Stomach (tissue), 9 donors: ENCODE results near the gene KCNH1. TPM values are rescaled to one million over a fixed set of nuclear protein-coding genes. Genes with fewer than 3 reads are reported as not detected.

Experiments used
- DNase-seq, 2 donors: peaks; one replicate each; pipeline versions ENCODE4 v3.0.0 to v3.0.0-alpha.2; 2013 to 2019
- H3K27ac ChIP-seq, 5 donors: fragments of 200-600 bp in 4 of 5; sonication (generic) in 4 of 5; one replicate each; pipeline ENCODE4 v1.5.1; 2013 to 2019; ENCODE audit warnings: mild to moderate bottlenecking in 1 of 5, moderate library complexity in 1 of 5
- H3K27me3 ChIP-seq, 3 donors: fragments of 200-600 bp; sonication (generic); one replicate each; pipeline ENCODE4 v1.5.1; 2017 to 2019; ENCODE audit warnings: mixed run types in 1 of 3
- H3K36me3 ChIP-seq, 4 donors: fragments of 200-600 bp; sonication (generic); 1 replicate in 3 of 4; 2 replicates in 1 of 4; pipeline ENCODE4 v1.5.1; 2016 to 2019
- H3K4me1 ChIP-seq, 4 donors: fragments of 200-600 bp; sonication (generic); one replicate each; pipeline ENCODE4 v1.5.1; 2016 to 2019
- H3K4me3 ChIP-seq, 4 donors: fragments of 200-600 bp; sonication (generic) in 3 of 4; one replicate each; pipeline ENCODE4 v1.5.1; 2016 to 2019; ENCODE audit warnings: mild to moderate bottlenecking in 1 of 4
- H3K9me3 ChIP-seq, 4 donors: fragments of 200-600 bp; sonication (generic); one replicate each; pipeline ENCODE4 v1.5.1; 2016 to 2019
- EP300 ChIP-seq: sonication (generic); formaldehyde crosslinking; IDR thresholded peaks from one replicate; pipeline ENCODE4 v1.6.1; 2017; ENCODE audit warnings: antibody characterized with exemption
- POLR2A ChIP-seq, 4 donors: fragments of 450-650 bp; IDR thresholded peaks; one replicate each; pipeline ENCODE4 v1.6.1; 2016; ENCODE audit warnings: antibody characterized with exemption in 4 of 4, control low read depth in 2 of 4, mild to moderate bottlenecking in 1 of 4, moderate library complexity in 1 of 4
- POLR2AphosphoS5 ChIP-seq, 3 donors: sonication (generic); formaldehyde crosslinking; IDR thresholded peaks; one replicate each; pipeline ENCODE4 v1.6.1; 2016; ENCODE audit warnings: antibody characterized with exemption in 3 of 3
- WGBS, 5 donors: extraction: QIAGEN DNeasy Blood & Tissue Kit in 3 of 5; methylation state at CpG; one replicate each; pipeline versions ENCODE4 v1.1.5 to v1.1.7; 2013 to 2018; 5-methylcytosine and 5-hydroxymethylcytosine counted together
- intact Hi-C: fragments of 100-400 bp; cut with DNase I; formaldehyde crosslinking; loops from one replicate; pipeline ENCODE4 v1.15.1; 2023; ENCODE audit warnings: low total_unique reads
- polyA plus RNA-seq, 3 donors: library from polyadenylated mRNA; stranded (reverse); fragments of 200-250 nt; gene quantifications; one replicate each; pipeline ENCODE4 v1.2.3, GENCODE V29; 2013
- total RNA-seq, 5 donors: library from RNA; depleted of rRNA; stranded (reverse); fragments of >200 nt; gene quantifications; one replicate each; pipeline versions ENCODE4 v1.1.0 to v1.2.3, GENCODE V29; 2014 to 2016
- TF ChIP-seq, protein P1 (sequence below), 7 experiments: fragments of 450-650 bp in 4 of 7; fragments of 200-600 bp in 3 of 7; sonication (generic) in 3 of 7; IDR thresholded peaks; one replicate each; pipeline ENCODE4 v1.5.1; 2016 to 2019; ENCODE audit warnings: antibody characterized with exemption in 7 of 7, control low read depth in 2 of 7, mild to moderate bottlenecking in 1 of 7
- donor health status: healthy with polysubstance abuse.
- donor health status: Bipolar disorder and iron deficiency.
- donor health status: healthy.

KCNH1 gene
- total and polyA plus RNA-seq, 8 donors, result 0.10 to 6.8 (median 3.2) TPM; not detected in 1

DNA sequence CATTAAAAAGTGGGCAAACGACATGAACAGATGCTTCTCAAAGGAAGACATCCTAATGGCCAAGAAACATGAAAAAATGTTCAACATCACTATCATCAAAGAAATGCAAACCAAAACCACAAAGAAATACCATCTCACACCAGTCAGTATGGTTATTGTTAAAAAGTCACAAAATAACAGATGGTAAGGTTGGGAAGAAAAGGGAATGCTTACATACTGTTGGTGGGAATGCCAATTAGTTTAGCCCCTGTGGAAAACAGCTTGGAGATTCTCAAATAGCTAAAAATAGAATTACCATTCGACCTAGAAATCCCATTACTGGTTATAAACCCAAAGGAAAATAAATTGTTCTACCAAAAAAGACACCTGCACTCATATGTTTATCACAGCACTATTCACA, 369.4 kb downstream of the KCNH1 start:
- H3K27ac ChIP-seq, result no peak overlapping the region
- 31 to 45% (median 40%) methylated on average over 2 of the region's 2 CpGs for WGBS, 5 donors
- no peak overlapping the region for H3K4me3 ChIP-seq
- H3K4me1 ChIP-seq, result no peaks in the 10 kb centered on the region
- peaks cover 0 to 16% (median 8%) of the 10 kb centered on the region in 4 donors for H3K9me3 ChIP-seq
- intact Hi-C loops, result no loop called here
- no peaks in the 10 kb centered on the region for H3K27me3 ChIP-seq
- DNase-seq, result no peak
- TF ChIP-seq, protein P1, sequence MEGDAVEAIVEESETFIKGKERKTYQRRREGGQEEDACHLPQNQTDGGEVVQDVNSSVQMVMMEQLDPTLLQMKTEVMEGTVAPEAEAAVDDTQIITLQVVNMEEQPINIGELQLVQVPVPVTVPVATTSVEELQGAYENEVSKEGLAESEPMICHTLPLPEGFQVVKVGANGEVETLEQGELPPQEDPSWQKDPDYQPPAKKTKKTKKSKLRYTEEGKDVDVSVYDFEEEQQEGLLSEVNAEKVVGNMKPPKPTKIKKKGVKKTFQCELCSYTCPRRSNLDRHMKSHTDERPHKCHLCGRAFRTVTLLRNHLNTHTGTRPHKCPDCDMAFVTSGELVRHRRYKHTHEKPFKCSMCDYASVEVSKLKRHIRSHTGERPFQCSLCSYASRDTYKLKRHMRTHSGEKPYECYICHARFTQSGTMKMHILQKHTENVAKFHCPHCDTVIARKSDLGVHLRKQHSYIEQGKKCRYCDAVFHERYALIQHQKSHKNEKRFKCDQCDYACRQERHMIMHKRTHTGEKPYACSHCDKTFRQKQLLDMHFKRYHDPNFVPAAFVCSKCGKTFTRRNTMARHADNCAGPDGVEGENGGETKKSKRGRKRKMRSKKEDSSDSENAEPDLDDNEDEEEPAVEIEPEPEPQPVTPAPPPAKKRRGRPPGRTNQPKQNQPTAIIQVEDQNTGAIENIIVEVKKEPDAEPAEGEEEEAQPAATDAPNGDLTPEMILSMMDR (IDR thresholded peaks at IDR 0.05), result no peak
- TF ChIP-seq POLR2AphosphoS5 (IDR thresholded peaks at IDR 0.05) (no peak), EP300 (no peak), POLR2A (IDR thresholded peaks at IDR 0.05) (no peak)
- H3K36me3 ChIP-seq, result no peaks in the 10 kb centered on the region

DNA sequence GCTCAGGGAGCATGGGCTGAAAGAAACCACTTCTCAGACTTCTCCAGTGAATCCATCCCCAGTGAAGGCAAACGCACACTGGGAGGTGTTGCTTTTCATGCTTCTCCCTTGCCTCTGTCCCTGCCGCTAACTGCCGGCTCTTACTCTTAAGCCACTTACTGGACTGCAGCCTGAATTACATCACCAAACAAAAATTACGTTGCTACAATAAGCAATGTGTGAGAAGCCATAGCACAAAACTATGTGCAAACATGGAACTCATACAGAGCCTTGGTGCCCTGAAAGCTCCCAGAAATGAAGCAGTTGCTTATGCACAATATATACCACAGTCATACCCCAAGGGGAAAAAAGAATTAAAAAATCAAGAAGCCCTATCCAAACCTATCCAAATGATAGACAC, 375.2 kb downstream of the KCNH1 start:
- intact Hi-C loops, result no loop called here
- H3K27ac ChIP-seq, result no peak overlapping the region
- no peak overlapping the region for H3K4me3 ChIP-seq
- WGBS, 5 donors, result 35 to 74% (median 64%) methylated on average over 4 of the region's 4 CpGs
- H3K9me3 ChIP-seq, result peaks cover 0 to 15% (median 8%) of the 10 kb centered on the region in 4 donors
- TF ChIP-seq, protein P1 (IDR thresholded peaks at IDR 0.05), result no peak
- TF ChIP-seq POLR2AphosphoS5 (IDR thresholded peaks at IDR 0.05) (no peak), POLR2A (IDR thresholded peaks at IDR 0.05) (no peak), EP300 (no peak)
- H3K4me1 ChIP-seq, result no peaks in the 10 kb centered on the region
- peak in 1 of 2 donors; percentile 22 for DNase-seq
- H3K36me3 ChIP-seq, result no peaks in the 10 kb centered on the region
- no peaks in the 10 kb centered on the region for H3K27me3 ChIP-seq

DNA sequence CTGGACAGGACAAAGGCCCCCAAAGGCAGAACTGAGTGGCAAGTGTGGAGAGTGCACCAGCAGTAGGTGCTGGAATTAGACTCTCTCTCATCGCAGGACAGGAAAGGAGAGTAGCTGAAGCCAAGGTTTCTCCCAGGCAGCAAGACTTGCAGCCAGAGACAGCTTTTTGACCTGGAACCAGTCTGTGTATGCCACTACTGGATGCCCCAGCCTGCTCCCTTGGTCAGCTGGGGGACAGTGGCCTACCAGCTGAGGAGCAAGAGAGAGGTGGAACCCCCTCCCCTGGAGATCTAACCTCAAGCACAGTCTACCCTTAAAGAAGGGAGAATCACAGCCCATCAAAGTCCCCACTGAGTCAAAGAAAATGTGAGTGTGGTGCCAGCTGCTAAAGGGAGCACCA, 375.7 kb downstream of the KCNH1 start:
- no peak for TF ChIP-seq POLR2AphosphoS5 (IDR thresholded peaks at IDR 0.05)
- no peak for TF ChIP-seq EP300
- TF ChIP-seq, protein P1 (IDR thresholded peaks at IDR 0.05), result no peak
- TF ChIP-seq POLR2A (IDR thresholded peaks at IDR 0.05), result no peak
- Histone ChIP-seq H3K27ac (no peak overlapping the region), H3K36me3 (no peaks in the 10 kb centered on the region), H3K4me3 (no peak overlapping the region), H3K4me1 (no peaks in the 10 kb centered on the region), H3K27me3 (no peaks in the 10 kb centered on the region), H3K9me3 (peaks cover 0 to 12% (median 8%) of the 10 kb centered on the region in 4 donors)
- DNase-seq, result no peak
- WGBS, 5 donors, result 80 to 100% (median 93%) methylated on average over 1 of the region's 1 CpG
- intact Hi-C loops, result no loop called here

DNA sequence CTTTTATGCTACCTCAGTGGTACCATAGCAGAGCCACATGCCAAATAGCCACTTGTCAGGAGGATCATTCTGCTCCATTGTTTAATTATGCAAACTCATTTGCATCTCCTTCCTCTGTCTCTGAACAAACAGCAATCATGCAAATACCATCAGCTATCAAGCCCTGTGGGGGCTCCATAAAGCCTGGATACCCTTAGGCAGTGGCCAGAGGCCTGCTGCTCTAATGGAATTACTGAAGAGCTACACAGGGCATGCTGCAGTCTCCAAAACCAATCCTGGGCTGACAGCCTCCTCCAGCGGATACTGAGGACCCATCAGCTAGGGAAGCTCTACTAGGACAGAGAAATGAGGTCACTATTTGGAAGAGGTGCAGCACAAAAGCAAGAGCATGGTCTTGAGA, 376.3 kb downstream of the KCNH1 start:
- H3K27me3 ChIP-seq, result no peaks in the 10 kb centered on the region
- H3K27ac ChIP-seq, result no peak overlapping the region
- no peak overlapping the region for H3K4me3 ChIP-seq
- intact Hi-C loops, result no loop called here
- peaks cover 0 to 12% (median 8%) of the 10 kb centered on the region in 4 donors for H3K9me3 ChIP-seq
- DNase-seq, result no peak
- no peaks in the 10 kb centered on the region for H3K36me3 ChIP-seq
- no peaks in the 10 kb centered on the region for H3K4me1 ChIP-seq
- WGBS, 5 donors, result 50 to 83% (median 70%) methylated on average over 1 of the region's 1 CpG
- no peak for TF ChIP-seq POLR2A (IDR thresholded peaks at IDR 0.05)
- TF ChIP-seq, protein P1 (IDR thresholded peaks at IDR 0.05), result no peak
- TF ChIP-seq EP300, result no peak
- TF ChIP-seq POLR2AphosphoS5 (IDR thresholded peaks at IDR 0.05), result no peak
